ENCODE results near the gene MRC2.

GRCh38 chr17:62596662-62597061 lies 30.8 kb upstream of the MRC2 start:
- TF ChIP-seq CTCF (IDR thresholded peaks at IDR 0.05) (no peak), RAD21 (IDR thresholded peaks at IDR 0.05; ENCODE audit: low read length) (no peak), EP300 (IDR thresholded peaks at IDR 0.05; ENCODE audit: borderline replicate concordance in 1 of 2, low read depth in 1 of 2, low read length in 1 of 2) (no peak), MXI1 (IDR thresholded peaks at IDR 0.05; ENCODE audit: low read depth, low read length) (no peak), GABPA (IDR thresholded peaks at IDR 0.05; ENCODE audit: low read depth) (no peak), EZH2phosphoT487 (IDR thresholded peaks at IDR 0.05; ENCODE audit: borderline replicate concordance, low read depth) (no peak), REST (IDR thresholded peaks at IDR 0.05; ENCODE audit: low read depth, low read length) (no peak)

Data from SK-N-SH (cell line).